Myocyte (in vitro differentiated cells): ENCODE data around the gene HSPBAP1. TPM values are rescaled to one million over a fixed set of nuclear protein-coding genes. Genes with fewer than 3 reads are reported as not detected.
"Not testable (repeated sequence)": the region's sequence is repeated elsewhere in the genome, so short reads cannot be mapped to it uniquely, and the experiment has no call there.

Experiments used
- DNase-seq: peaks from one replicate; pipeline ENCODE4 v3.0.0-alpha.2; 2012; ENCODE audit warnings: low read depth
- total RNA-seq: library from RNA; depleted of rRNA; stranded (reverse); fragments of >200 nt; gene quantifications from 2 replicates; pipeline ENCODE4 v1.2.3, GENCODE V29; 2014

The HSPBAP1 gene
- total RNA-seq, 1 donor from 2014 or later: 7.6 TPM

DNA sequence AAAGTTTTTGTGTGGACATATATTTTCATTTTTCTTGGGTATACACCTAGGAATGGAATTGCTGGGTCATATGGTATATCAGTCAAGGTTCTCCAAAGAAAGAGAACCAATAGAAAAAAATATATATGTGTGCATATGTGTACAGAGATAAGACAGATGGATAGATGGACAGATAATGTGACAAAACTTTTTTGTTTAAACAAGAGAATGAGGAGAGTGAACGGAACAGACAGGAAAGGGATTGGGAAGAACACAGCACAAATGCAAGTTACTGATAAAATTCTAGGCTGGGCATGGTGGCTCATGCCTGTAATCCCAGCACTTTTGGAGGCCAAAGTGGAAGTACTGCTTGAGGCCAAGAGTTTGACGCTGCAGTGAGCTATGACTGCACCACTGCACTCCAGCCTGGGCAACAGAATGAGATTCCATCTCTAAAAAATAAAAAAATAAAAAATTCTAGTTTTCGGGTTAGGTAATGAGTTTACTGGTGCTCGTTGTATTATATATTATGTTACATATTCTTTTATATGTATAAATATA lies 50.0 kb downstream of the HSPBAP1 start:
- no peak for DNase-seq

DNA sequence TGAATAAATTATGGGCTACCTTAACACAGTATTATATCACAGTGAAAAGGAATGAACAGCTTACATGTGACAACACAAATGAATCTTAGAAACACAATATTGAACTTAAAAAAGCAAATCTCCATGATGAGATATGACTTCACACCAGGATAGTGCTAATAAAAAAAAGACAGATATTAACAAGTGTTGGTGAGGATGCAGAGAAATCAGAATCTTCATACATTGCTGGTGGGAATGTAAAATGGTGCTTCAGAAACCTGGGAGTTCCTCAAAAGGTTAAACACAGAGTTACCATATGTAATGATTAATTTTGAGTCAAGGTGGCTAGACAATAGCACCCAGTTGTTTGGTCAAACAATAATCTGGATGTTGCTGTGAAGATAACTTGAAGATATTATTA lies 51.4 kb downstream of the HSPBAP1 start:
- DNase-seq: no peak

DNA sequence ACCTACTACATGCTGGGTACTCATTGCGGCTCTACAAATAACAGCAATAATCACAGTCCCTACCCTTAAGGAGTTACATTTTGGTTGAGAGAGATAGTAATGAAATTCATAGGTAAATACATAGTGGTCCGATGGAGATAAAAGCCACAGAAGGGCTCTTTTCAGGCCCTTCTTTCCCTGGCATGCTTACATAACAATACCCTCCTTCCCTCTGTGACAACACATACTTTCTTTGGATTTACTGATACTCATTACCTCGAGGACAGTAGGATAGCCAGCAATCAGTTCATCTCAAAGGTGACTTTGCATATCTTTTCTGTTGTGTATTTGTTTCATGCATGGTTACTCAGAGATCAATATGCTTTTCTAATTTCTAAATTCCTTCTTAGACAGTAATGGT lies 54.5 kb downstream of the HSPBAP1 start:
- no peak for DNase-seq

DNA sequence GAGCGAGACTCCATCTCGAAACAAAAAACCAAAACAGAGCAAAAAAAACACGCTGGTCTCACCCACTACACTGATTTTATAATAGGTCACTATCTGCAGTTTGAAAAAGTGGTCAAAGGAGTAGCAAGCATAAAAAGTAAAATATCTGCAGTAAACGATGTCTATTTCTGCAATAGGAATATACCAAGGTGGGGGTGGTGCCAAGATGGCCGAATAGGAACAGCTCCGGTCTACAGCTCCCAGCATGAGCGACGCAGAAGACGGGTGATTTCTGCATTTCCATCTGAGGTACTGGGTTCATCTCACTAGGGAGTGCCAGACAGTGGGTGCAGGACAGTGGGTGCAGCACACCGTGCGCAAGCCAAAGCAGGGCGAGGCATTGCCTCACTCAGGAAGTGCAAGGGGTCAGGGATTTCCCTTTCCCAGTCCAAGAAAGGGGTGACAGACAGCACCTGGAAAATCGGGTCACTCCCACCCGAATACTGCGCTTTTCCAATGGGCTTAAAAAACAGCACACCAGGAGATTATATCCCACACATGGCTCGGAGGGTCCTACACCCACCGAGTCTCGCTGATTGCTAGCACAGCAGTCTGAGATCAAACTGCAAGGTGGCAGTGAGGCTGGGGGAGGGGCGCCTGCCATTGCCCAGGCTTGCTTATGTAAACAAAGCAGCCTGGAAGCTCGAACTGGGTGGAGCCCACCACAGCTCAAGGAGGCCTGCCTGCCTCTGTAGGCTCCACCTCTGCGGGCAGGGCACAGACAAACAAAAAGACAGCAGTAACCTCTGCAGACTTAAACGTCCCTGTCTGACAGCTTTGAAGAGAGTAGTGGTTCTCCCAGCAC lies 60.7 kb downstream of the HSPBAP1 start:
- DNase-seq: not testable (repeated sequence)

DNA sequence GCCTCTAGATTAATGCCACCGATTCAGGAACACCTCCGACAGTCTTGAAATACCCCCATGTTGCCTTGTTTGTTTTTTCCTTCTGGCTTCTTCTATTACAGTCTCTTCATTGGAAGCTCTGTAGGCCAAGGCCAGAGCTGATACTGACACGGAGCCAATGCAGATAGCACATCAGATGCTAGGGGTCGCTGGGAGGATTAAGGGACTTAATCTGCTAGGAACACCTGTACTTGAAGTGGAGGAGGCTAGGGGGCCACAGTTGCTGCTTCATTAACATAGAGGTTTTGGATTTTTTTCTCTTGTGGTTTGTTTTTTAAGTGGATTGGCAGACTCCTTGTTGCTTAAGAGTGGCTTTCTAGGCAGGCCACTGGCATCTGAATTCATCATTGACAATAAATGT lies 63.4 kb downstream of the HSPBAP1 start:
- no peak for DNase-seq

DNA sequence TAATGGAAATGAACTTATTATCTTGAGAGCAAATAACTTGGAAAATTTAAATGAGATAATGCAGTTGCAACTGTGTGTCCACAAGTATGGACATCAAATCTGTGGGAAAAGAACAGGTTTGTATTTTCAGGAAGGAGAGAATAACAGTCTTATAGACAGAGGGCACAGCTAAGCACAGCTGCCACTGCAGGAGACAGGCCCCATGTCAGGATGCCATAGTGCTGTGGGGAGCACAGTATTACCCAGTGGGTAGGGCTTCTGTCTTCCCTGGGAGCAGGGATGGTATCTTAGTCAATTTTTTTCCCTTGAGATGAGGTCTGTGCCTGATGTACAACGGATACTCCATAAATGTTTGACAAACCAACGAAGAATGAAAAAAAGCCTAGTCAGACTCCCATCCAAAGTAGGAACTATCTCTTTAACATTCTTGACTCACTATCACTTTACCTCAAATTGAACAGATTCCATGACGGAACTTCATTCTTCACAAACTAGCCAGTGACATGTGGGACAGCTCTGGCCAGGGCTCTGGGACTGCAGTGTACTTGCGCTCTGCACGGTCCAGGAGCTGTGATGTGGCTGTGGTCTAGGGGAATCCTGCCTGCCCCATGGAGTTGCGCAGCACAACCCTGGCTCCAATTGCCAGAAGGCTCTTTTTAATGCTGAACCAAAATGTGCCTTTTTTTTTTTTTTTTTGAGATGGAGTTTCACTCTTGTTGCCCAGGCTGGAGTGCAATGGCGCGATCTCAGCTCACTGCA lies 64.7 kb downstream of the HSPBAP1 start:
- no peak for DNase-seq

DNA sequence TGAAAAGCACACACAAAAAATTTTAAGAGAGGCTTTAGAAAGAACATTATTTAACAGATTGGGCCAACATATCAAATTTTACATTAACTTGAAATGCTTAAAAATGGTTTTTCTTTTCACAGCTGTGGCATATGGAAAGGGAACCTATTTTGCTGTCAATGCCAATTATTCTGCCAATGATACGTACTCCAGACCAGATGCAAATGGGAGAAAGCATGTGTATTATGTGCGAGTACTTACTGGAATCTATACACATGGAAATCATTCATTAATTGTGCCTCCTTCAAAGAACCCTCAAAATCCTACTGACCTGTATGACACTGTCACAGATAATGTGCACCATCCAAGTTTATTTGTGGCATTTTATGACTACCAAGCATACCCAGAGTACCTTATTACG lies 65.4 kb downstream of the HSPBAP1 start:
- no peak for DNase-seq

DNA sequence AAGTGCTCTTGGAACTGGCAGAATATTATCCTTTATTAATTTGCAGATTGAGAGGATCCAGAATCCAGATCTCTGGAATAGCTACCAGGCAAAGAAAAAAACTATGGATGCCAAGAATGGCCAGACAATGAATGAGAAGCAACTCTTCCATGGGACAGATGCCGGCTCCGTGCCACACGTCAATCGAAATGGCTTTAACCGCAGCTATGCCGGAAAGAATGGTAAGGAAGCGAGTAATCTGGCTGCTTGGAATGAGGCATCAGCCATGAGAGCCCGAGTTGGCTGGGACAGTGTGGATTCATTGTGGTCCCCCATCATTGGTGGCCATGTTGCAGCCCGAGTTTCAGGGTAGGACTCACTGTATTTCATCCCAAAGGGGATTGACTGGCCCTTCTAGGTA lies 65.9 kb downstream of the HSPBAP1 start:
- DNase-seq: peak; percentile 2

DNA sequence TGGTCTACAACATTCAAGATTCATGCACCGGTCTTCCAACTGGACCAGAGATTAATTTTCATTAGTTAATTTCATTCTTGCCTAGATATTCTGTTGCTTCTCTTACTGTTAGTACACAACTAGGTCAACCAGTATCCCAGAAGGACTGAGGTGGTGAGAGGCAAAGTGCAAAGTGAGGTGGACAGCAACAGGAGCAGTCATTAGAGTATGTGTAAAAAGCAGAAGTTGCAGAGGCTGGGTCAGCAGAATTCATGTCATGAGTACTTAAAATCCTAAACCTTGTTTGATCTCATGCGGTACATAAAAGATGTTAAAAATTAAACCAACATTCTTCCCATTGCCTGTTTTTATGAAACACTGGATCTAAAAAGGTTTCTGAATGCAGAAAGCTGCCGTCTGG lies 66.3 kb downstream of the HSPBAP1 start:
- DNase-seq: no peak

DNA sequence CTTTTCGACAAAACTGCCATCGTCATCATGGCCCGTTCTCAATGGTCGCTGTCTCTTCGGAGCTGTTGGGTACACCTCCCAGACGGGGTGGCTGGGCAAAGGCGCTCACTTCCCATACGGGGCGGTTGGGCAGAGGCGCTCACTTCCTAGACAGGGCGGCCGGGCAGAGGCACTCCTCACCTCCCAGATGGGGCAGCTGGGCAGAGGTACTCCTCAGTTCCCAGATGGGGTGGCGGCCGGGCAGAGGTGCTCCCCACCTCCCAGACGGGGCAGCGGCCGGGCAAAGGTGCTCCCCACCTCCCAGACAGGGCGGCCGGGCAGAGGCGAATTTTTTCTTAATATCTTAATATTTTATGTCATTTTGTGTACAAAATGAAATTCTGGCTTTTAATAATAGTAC lies 68.5 kb downstream of the HSPBAP1 start:
- no peak for DNase-seq

DNA sequence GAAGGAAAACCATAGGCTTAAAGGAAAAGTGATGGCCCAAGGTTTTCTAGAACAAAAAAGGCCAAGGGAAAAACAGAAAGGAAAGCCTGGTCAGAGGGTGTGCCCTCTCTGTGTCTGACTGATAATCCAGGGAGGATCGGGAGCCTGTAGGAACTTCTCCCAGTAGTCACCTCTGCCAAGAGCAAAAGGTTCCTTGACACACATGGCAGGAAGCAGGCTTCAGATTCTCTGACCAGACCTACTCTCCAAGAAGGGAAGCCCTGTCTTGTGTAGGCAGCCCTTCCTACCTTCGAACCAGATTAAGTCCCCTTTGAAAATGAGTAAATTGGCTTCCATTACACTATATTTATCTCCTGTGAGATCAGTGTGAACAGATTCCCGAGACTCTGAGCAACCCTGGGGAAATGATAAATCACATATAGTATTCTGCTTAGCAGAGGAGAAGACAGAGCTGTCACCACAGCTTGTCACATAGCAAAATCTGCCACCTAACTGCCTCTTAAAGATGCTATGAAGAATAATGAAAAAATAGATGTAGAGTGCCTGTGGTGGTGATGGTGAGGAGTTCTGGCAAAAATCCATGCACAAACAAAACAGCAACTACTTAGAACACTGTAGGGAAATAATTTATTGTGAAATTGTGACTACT lies 74.2 kb downstream of the HSPBAP1 start:
- no peak for DNase-seq

DNA sequence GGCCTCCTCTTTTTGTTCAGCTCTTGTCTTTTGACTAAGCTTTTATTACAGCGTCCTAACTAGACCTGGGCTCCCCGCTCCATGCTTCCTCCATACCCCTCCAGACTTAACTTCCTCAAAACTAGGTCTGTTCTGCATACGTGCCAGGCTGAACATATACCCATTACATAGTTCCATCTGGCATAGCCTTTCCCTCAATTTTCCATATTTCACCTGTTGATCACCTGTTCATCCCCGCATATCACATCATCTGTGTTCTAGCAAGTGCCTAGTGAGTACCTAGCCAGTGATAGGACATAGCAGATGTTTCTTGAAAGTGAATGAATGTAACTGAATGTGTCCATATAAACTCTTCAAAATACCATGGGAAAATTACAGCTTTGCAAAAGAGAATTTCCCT lies 77.0 kb downstream of the HSPBAP1 start:
- no peak for DNase-seq

DNA sequence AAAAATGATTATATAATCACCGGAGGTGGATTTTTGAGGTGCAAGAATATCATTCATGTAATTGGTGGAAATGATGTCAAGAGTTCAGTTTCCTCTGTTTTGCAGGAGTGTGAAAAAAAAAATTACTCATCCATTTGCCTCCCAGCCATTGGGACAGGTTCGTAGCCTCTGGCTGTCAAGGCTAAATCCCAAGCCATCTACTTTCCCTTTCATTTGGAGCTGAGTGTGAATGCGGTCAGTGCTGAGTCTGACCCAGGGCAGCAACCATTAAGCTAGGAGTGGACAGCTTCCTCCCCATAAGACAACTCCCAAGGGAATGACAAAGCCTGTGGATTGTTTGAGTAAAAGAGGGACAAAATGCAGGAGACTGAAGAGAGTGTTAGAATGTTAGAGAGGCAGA lies 79.4 kb downstream of the HSPBAP1 start:
- no peak for DNase-seq

DNA sequence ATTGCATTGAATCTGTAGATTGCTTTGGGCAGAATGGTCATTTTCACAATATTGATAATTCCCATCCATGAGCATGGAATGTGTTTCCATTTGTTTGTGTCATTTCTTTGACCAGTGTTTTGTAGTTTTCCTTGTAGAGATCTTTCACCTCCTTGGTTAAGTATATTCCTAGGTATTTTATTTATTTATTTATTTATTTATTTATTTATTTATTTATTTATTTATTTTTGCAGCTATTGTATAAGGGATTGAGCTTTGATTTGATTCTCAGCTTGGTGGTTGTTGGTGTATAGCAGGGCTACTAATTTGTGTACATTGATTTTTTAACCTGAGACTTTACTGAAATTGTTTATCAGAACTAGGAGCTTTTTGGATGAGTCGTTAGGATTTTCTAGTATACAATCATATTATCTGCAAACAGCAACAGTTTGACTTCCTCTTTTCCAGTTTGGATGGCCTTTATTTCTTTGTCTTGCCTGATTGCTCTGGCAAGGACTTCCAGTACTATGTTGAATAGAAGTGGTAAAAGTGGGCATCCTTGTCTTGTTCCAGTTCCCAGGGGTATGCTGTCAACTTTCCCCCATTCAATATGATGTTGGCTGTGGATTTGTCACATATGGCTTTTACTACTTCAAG lies 82.9 kb downstream of the HSPBAP1 start:
- DNase-seq: not testable (repeated sequence)

DNA sequence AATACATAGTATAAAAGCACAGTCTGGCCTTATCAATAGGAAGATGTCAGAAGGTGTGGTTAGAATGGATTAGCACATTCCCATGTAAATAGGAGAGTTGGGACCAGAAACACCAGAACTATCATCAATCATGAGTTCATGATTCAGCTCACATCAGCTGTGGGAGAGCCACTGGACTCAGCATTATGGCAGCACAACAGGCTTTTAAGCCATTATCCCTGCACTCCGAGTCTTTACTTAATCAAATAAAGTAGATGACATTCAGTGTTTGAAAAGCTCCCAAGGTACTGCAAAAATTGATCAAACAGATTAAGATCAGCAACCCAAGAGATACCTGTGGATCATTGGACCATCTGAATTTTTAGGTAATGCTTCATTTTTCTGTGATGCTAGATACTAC lies 88.3 kb downstream of the HSPBAP1 start:
- DNase-seq: no peak

DNA sequence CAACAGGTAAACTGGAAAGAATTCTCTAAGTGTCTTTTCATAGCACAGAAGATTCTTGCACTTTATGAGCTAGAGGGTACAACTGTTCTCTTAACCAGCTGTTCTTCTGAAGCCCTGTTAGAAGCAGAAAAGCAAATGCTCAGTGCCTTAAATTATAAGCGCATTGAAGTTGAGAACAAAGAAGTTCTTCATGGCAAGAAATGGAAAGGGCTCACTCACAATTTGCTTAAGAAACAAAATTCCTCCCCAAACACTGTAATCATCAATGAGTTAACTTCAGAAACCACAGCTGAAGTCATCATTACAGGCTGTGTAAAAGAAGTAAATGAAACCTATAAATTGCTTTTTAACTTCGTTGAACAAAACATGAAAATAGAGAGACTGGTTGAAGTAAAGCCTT lies 93.4 kb downstream of the HSPBAP1 start:
- DNase-seq: peak; percentile 5

DNA sequence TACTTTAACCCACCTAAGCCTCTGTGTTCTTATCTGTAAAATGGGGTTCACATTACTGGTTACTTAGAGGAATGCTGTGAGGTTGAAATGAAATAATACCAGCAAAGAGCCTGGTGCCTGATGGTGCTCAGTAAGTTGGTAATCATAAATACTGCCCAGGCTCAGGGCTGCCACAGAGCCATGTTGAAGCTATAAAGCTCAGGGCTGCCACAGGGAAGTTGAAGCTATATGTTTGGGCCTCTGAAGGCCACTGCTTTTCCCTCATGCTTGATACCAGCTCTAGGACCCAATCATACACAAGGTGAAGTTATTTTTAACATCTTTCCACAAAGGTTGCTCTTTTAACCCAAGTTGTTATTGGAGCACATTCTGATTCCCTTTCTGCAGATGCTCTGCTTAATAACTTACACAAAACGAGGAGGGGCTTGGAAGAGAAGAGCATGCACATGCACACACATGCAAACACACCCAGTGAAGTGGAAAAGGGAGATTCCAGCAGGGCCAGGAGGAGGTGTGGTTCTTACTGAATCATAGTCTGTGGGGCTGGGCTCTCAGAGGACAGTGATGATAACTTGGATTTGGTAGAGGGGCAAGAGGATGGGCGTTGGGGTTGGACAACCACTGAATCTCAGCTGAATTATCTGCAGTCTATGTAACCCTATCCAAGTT lies 95.5 kb downstream of the HSPBAP1 start:
- no peak for DNase-seq

DNA sequence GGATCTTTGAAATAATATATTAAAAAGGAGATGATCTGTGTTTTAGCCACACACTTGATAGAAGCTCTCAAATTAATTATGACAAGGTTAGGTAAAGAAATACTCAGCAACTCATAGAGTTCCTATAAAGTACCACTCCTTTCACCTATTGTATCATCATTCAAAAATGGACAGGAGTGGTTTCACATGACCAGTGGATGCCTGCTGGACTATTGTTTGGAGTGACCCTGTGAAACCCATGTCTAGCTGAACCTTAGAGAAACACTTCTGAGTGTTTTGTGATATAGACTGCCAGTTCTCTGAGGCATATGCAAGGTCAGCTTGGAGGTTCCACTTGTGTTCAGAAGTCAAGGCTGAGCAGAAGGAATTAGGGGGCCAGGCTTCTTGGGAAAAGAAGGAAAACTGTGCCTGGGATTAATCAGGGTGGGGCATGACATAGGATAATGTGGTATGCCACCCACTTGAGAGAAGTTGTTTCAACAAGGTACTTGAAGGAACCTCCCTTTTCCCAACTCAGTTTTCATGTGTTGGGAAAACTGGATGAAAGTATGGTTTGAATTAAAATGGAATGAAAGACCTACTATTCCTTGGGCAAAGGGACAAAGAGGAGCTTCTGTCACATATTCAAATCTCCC lies 97.6 kb downstream of the HSPBAP1 start:
- DNase-seq: no peak

DNA sequence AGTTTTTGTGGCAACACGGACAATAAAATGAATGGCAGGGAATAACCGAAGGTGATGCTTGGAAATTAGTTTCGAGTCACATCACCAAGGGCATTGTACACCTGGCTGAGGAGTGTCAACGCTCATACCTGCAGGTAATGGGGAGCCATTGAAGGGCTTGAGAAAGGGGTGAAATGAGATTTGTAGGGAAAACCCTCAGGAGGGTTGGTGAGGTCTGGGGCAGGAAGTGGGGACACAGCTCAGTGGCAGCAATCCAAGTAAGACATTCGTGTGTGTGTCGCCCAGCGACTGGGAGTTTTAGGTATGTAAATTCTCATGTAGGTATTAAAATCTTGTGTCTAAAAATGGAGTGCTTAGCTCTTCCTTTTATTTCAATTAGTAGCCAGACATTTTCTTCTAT lies 98.7 kb downstream of the HSPBAP1 start:
- DNase-seq: no peak

DNA sequence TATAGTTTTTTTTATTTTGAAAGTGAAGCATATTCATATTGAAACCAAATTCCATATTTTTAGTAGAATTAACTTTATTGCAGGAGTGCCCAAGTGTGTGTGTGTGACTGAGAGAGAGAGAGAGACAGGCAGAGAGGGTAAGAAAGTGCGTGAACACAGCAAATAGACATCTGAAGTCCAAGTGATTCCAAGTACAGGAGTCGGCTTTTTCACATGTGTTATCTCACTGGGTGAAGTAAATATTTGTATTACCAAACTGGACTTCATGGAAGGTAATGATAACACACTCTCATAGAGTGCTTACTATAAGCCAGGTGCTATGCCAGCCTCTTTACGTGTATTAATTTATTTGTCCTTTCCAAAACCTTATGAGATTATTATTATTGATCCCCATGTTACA lies 101.0 kb downstream of the HSPBAP1 start:
- DNase-seq: no peak
